Measurements from ENCODE around the gene TAF7. TPM values are rescaled to one million over a fixed set of nuclear protein-coding genes. Genes with fewer than 3 reads are reported as not detected.

TAF7 gene
- total and polyA plus RNA-seq, 9 of the 15 experiments (the other 6 are each of a cell fraction or from before 2014, with no cell fraction given): 51.6 to 116 (median 73.3) TPM

- TF ChIP-seq C11orf30 (IDR thresholded peaks at IDR 0.05; ENCODE audit: low read depth) (peak; percentile 66), NR2C2 (CRISPR knock-in tag; IDR thresholded peaks at IDR 0.05) (no peak), NR2C2 (tag; IDR thresholded peaks at IDR 0.05) (no peak), U2AF1 (optimal IDR thresholded peaks at IDR 0.05; ENCODE audit: low read depth, low read length) (no peak), SMAD3 (CRISPR knock-in tag; conservative IDR thresholded peaks at IDR 0.05) (no peak), NFE2 (IDR thresholded peaks at IDR 0.05; ENCODE audit: low read depth) (peak; percentile 72), ZNF384 (IDR thresholded peaks at IDR 0.05; ENCODE audit: low read depth, low read length) (no peak), ZNF316 (IDR thresholded peaks at IDR 0.05) (peak; percentile 66; the same call in 1 of the 2 replicates), TEAD2 (tag; IDR thresholded peaks at IDR 0.05) (no peak), MAFK (IDR thresholded peaks at IDR 0.05; ENCODE audit: low read length) (peak; percentile 56; the same call in 1 of the 2 replicates), MAFG (tag; conservative IDR thresholded peaks at IDR 0.05) (peak; percentile 82), NELFE (IDR thresholded peaks at IDR 0.05; ENCODE audit: insufficient read depth, insufficient read length) (no peak), NFE2L1 (tag; IDR thresholded peaks at IDR 0.05; ENCODE audit: borderline replicate concordance, low read depth) (peak; percentile 60; the same call in 1 of the 2 replicates), POLR3A (IDR thresholded peaks at IDR 0.05; ENCODE audit: borderline replicate concordance, extremely low read depth, insufficient read depth, insufficient read length) (no peak), HMGN3 (IDR thresholded peaks at IDR 0.05; ENCODE audit: borderline replicate concordance, extremely low read depth, insufficient read length, low read depth, low read length) (no peak), ZBTB34 (CRISPR knock-in tag; IDR thresholded peaks at IDR 0.05) (no peak), NEUROD1 (IDR thresholded peaks at IDR 0.05; ENCODE audit: borderline replicate concordance, low read depth, low read length, partially characterized antibody) (no peak), ZNF277 (CRISPR knock-in tag; IDR thresholded peaks at IDR 0.05; ENCODE audit: borderline replicate concordance) (no peak), GTF2E2 (tag; IDR thresholded peaks at IDR 0.05) (no peak), PPARD (CRISPR knock-in tag; IDR thresholded peaks at IDR 0.05) (no peak), ZNF511 (CRISPR knock-in tag; IDR thresholded peaks at IDR 0.05) (no peak), ZBTB7A (IDR thresholded peaks at IDR 0.05; ENCODE audit: borderline replicate concordance, control insufficient read depth, low read depth, low read length) (no peak), ZNF232 (CRISPR knock-in tag; IDR thresholded peaks at IDR 0.05) (no peak), MTA1 (IDR thresholded peaks at IDR 0.05; ENCODE audit: borderline replicate concordance) (no peak)
These were observed 51.4 kb downstream of the TAF7 start (continued) for GRCh38 chr5:141269195-141269594.
